Measurements from ENCODE around the gene UBE2Z.

UBE2Z gene

DNA sequence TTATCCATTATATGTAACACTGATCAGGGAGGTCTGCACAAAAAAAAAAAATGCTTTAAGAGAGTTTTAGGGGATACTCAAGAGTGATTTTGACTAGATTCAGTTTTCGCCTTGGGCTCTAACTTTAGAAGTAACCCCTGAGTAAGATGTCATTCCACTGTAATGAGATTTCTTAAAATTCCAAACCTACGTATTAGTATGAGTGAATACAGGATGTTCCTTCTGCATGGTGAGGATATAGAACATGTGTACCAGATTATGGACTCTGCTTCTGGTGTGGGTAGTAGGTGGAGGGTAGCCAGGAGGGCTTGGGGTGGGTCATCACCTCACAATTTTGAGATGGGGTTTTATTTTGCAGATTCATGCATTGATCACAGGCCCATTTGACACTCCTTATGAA, 4.3 kb downstream of the UBE2Z start:
- Histone ChIP-seq H3K36me3 (peaks cover 61% of the 10 kb centered on the region), H3K27ac (no peak overlapping the region), H3K4me3 (ENCODE audit: low read depth in 1 of 2, low read length in 1 of 2) (no peak overlapping the region), H3K27me3 (no peaks in the 10 kb centered on the region), H3K4me1 (ENCODE audit: control insufficient read depth in 1 of 2, insufficient read depth in 1 of 2, low read depth in 1 of 2, low read length in 1 of 2) (peaks cover 23 to 30% of the 10 kb centered on the region in 2 experiments), H3K9me3 (no peaks in the 10 kb centered on the region)
- TF ChIP-seq CTCF (IDR thresholded peaks at IDR 0.05), result no peak

DNA sequence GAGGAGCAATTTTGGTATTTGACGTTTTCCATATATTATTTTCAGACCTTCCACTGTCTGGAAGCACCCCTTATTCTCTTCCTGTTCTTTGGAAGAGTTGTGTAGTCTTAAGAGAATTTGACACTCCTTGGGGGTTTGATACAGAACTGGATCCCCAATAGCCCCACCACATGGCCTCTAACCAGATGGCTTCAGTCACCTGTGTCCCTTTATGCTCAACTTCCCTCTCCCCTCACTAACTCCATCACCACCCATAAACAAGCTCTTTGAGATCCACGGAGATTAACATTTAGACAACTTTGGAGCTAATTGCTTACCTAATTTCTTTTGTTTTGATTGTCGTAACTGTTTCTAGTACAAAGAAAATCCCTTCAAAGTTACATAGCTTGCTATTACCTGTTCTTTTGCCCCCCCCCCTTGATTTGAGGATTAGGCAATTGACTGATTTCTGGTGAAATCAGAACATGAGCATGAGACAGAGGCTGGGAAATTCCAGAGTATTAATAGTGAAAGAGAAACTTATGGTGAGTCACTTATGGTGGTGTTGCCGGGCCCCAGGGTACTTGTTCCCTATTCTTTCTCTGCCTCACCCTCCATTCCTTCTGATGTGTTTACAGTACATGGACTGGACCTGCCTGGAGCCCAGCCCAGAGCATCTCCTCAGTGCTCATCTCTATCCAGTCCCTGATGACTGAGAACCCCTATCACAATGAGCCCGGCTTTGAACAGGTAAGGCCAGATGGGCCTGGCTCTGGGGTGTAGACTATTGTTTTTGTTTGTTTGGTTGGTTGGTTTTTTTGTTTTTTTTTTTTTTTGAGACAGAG, 7.5 kb downstream of the UBE2Z start:
- H3K36me3 ChIP-seq, result peaks cover 88% of the 10 kb centered on the region
- no peak overlapping the region for H3K4me3 ChIP-seq (ENCODE audit: low read depth in 1 of 2, low read length in 1 of 2)
- no peak for TF ChIP-seq CTCF (IDR thresholded peaks at IDR 0.05)
- no peaks in the 10 kb centered on the region for H3K27me3 ChIP-seq
- H3K9me3 ChIP-seq, result no peaks in the 10 kb centered on the region
- peaks cover 0 to 5% of the 10 kb centered on the region in 2 experiments for H3K4me1 ChIP-seq (ENCODE audit: control insufficient read depth in 1 of 2, insufficient read depth in 1 of 2, low read depth in 1 of 2, low read length in 1 of 2)
- peak overlapping the region; percentile 41 for H3K27ac ChIP-seq

GRCh38 chr17:48925251-48925990, 17.2 kb downstream of the UBE2Z start:
- Histone ChIP-seq H3K4me1 (ENCODE audit: control insufficient read depth in 1 of 2, insufficient read depth in 1 of 2, low read depth in 1 of 2, low read length in 1 of 2) (no peaks in the 10 kb centered on the region), H3K9me3 (no peaks in the 10 kb centered on the region), H3K36me3 (peaks cover 100% of the 10 kb centered on the region), H3K27me3 (no peaks in the 10 kb centered on the region), H3K27ac (no peak overlapping the region), H3K4me3 (ENCODE audit: low read depth in 1 of 2, low read length in 1 of 2) (no peak overlapping the region)
- no peak for TF ChIP-seq CTCF (IDR thresholded peaks at IDR 0.05)

DNA sequence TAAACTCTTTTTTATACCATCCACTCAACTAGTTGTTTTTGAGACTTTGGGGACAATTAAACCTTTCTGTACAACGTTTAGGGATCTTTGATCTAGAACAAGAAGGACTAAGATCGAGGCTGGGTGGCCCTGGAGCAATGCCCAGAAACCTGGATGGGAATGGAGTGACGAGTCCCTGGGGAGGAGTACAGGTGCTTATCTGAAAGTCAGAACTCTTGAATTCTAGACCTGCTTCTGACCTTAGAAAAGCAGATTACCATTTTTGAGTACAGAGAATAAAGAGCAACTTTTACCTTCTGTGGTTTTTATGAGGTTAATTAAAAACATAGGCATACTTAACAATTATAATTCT, 17.8 kb downstream of the UBE2Z start:
- TF ChIP-seq CTCF (IDR thresholded peaks at IDR 0.05), result no peak
- no peaks in the 10 kb centered on the region for H3K4me1 ChIP-seq (ENCODE audit: control insufficient read depth in 1 of 2, insufficient read depth in 1 of 2, low read depth in 1 of 2, low read length in 1 of 2)
- no peak overlapping the region for H3K27ac ChIP-seq
- no peaks in the 10 kb centered on the region for H3K9me3 ChIP-seq
- no peaks in the 10 kb centered on the region for H3K27me3 ChIP-seq
- H3K4me3 ChIP-seq (ENCODE audit: low read depth in 1 of 2, low read length in 1 of 2), result no peak overlapping the region
- peaks cover 100% of the 10 kb centered on the region for H3K36me3 ChIP-seq

GRCh38 chr17:48927978-48928745, 20.0 kb downstream of the UBE2Z start:
- no peak for TF ChIP-seq CTCF (IDR thresholded peaks at IDR 0.05)
- Histone ChIP-seq H3K36me3 (peaks cover 100% of the 10 kb centered on the region), H3K27me3 (no peaks in the 10 kb centered on the region), H3K27ac (peak overlapping the region; percentile 5), H3K4me3 (ENCODE audit: low read depth in 1 of 2, low read length in 1 of 2) (no peak overlapping the region), H3K9me3 (no peaks in the 10 kb centered on the region), H3K4me1 (ENCODE audit: control insufficient read depth in 1 of 2, insufficient read depth in 1 of 2, low read depth in 1 of 2, low read length in 1 of 2) (no peaks in the 10 kb centered on the region)

All from neutrophil (primary cell).